ENCODE results near the gene TRMT5. TPM values are rescaled to one million over a fixed set of nuclear protein-coding genes. Genes with fewer than 3 reads are reported as not detected.

TRMT5 gene
- total and polyA plus RNA-seq, 2 donors (not counting 3 experiments of a cell fraction or from before 2014, with no cell fraction given), result 2.4 to 12.6 TPM

GRCh38 chr14:60933920-60934655, 46.8 kb downstream of the TRMT5 start:
- Histone ChIP-seq H2AFZ (ENCODE audit: low read depth, low read length) (no peak overlapping the region), H3K9me1 (replicated peaks; ENCODE audit: control insufficient read depth, extremely low read depth, insufficient read depth, low read length) (no peaks in the 10 kb centered on the region), H3K4me3 (replicated peaks in 1 of 3; ENCODE audit: insufficient read depth in 1 of 3, low read depth in 1 of 3, low read length in 3 of 3) (no peak overlapping the region), H3K4me2 (ENCODE audit: insufficient read depth, low read length) (no peak overlapping the region), H3K9ac (replicated peaks; ENCODE audit: extremely low read depth, insufficient read depth, low read length) (no peak overlapping the region), H3K36me3 (ENCODE audit: control insufficient read depth in 2 of 2, extremely low read depth in 1 of 2, insufficient read depth in 2 of 2, low read length in 2 of 2) (no peaks in the 10 kb centered on the region), H3K27me3 (ENCODE audit: control insufficient read depth in 2 of 2, insufficient read depth in 2 of 2, low read length in 2 of 2) (no peaks in the 10 kb centered on the region), H3K79me2 (ENCODE audit: control insufficient read depth, insufficient read depth, low read length) (no peaks in the 10 kb centered on the region), H3K9me3 (replicated peaks; ENCODE audit: control insufficient read depth, insufficient read depth, low read length) (no peaks in the 10 kb centered on the region), H3K4me1 (ENCODE audit: control insufficient read depth, extremely low read depth, insufficient read depth, low read length) (no peaks in the 10 kb centered on the region), H4K20me1 (replicated peaks; ENCODE audit: control insufficient read depth, extremely low read depth, insufficient read depth, low read length) (no peaks in the 10 kb centered on the region), H3K27ac (ENCODE audit: insufficient read depth, low read depth, low read length) (no peak overlapping the region)
- no peak for TF ChIP-seq JUN (IDR thresholded peaks at IDR 0.05; ENCODE audit: borderline replicate concordance, insufficient read depth, insufficient read length, low read depth)
- TF ChIP-seq, protein P1, sequence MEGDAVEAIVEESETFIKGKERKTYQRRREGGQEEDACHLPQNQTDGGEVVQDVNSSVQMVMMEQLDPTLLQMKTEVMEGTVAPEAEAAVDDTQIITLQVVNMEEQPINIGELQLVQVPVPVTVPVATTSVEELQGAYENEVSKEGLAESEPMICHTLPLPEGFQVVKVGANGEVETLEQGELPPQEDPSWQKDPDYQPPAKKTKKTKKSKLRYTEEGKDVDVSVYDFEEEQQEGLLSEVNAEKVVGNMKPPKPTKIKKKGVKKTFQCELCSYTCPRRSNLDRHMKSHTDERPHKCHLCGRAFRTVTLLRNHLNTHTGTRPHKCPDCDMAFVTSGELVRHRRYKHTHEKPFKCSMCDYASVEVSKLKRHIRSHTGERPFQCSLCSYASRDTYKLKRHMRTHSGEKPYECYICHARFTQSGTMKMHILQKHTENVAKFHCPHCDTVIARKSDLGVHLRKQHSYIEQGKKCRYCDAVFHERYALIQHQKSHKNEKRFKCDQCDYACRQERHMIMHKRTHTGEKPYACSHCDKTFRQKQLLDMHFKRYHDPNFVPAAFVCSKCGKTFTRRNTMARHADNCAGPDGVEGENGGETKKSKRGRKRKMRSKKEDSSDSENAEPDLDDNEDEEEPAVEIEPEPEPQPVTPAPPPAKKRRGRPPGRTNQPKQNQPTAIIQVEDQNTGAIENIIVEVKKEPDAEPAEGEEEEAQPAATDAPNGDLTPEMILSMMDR (IDR thresholded peaks at IDR 0.05; ENCODE audit: extremely low read depth in 1 of 2, insufficient read depth in 1 of 2, low read depth in 1 of 2, low read length in 2 of 2), result no peak
- TF ChIP-seq GATA2 (IDR thresholded peaks at IDR 0.05; ENCODE audit: insufficient read depth, insufficient read length, low read depth, low read length), result no peak
- TF ChIP-seq FOS (IDR thresholded peaks at IDR 0.05; ENCODE audit: borderline replicate concordance, insufficient read depth, low read length), result no peak
- TF ChIP-seq POLR2AphosphoS5 (IDR thresholded peaks at IDR 0.05; ENCODE audit: insufficient read depth, low read depth, low read length), result no peak
- TF ChIP-seq MYC (IDR thresholded peaks at IDR 0.05; ENCODE audit: low read depth, low read length), result no peak
- TF ChIP-seq, protein P2, sequence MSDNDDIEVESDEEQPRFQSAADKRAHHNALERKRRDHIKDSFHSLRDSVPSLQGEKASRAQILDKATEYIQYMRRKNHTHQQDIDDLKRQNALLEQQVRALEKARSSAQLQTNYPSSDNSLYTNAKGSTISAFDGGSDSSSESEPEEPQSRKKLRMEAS (IDR thresholded peaks at IDR 0.05; ENCODE audit: insufficient read depth, insufficient read length), result no peak
- no peak for TF ChIP-seq POLR2A (IDR thresholded peaks at IDR 0.05; ENCODE audit: low read depth, low read length)
- no peak for TF ChIP-seq EZH2 (IDR thresholded peaks at IDR 0.05; ENCODE audit: borderline replicate concordance, low read depth, low read length, severe bottlenecking)
- dilution Hi-C loops (cut with MboI; ENCODE audit: extremely low pct_ligation_motif_present, low sequenced_read_pairs), result no loop called here
- DNase-seq (ENCODE audit: low read depth, low spot score) (no peak), FAIRE-seq (no peak)
- intact Hi-C loops (cut with micrococcal nuclease), result loop anchor here (5.0 kb wide), 1 partner anchor 307 kb away; no protein-coding TSS in a partner anchor
- BruUV-seq (replicated peaks), result no TSS peak
- POLR2A ChIA-PET, result no interaction called here
- CTCF ChIA-PET, result no interaction called here

Measured in endothelial cell of umbilical vein (primary cell).